ENCODE results near the gene PSORS1C2. TPM values are rescaled to one million over a fixed set of nuclear protein-coding genes. Genes with fewer than 3 reads are reported as not detected.

The PSORS1C2 gene
- total RNA-seq, 1 donor from 2014 or later, result not detected

GRCh38 chr6:31112478-31112877, 26.4 kb downstream of the PSORS1C2 start, which contains the start of gene C6orf15:
C6orf15 (minus strand) TSS chr6:31112575; CDS start chr6:31112555, 20 bp downstream.
- H3K9me3 Mint-ChIP-seq, result no peaks in the 10 kb centered on the region
- no peak for DNase-seq (ENCODE audit: low read depth, low spot score)
- no peaks in the 10 kb centered on the region for H3K36me3 Mint-ChIP-seq (ENCODE audit: low read depth)
- H3K27ac Mint-ChIP-seq (ENCODE audit: unreplicated experiment), result no peak within 1 kb of the TSS
- no peak within 1 kb of the TSS for H3K4me3 Mint-ChIP-seq
- H3K4me1 Mint-ChIP-seq, result peaks cover 8% of the 10 kb centered on the region
- peaks cover 31% of the 10 kb centered on the region for H3K27me3 Mint-ChIP-seq (ENCODE audit: low read depth)
- TF ChIP-seq CTCF (conservative IDR thresholded peaks at IDR 0.05), result no peak

GRCh38 chr6:31111712-31112111, 27.2 kb downstream of the PSORS1C2 start:
- H3K4me3 Mint-ChIP-seq, result no peak overlapping the region
- H3K4me1 Mint-ChIP-seq, result peaks cover 8% of the 10 kb centered on the region
- no peak for TF ChIP-seq CTCF (conservative IDR thresholded peaks at IDR 0.05)
- peaks cover 31% of the 10 kb centered on the region for H3K27me3 Mint-ChIP-seq (ENCODE audit: low read depth)
- H3K27ac Mint-ChIP-seq (ENCODE audit: unreplicated experiment), result no peak overlapping the region
- no peak for DNase-seq (ENCODE audit: low read depth, low spot score)
- H3K9me3 Mint-ChIP-seq, result no peaks in the 10 kb centered on the region
- no peaks in the 10 kb centered on the region for H3K36me3 Mint-ChIP-seq (ENCODE audit: low read depth)

- Mint-ChIP-seq H3K27ac (ENCODE audit: unreplicated experiment) (no peak overlapping the region), H3K4me3 (no peak overlapping the region), H3K4me1 (peaks cover 8% of the 10 kb centered on the region), H3K9me3 (no peaks in the 10 kb centered on the region), H3K27me3 (ENCODE audit: low read depth) (peaks cover 31% of the 10 kb centered on the region), H3K36me3 (ENCODE audit: low read depth) (no peaks in the 10 kb centered on the region)
- no peak for TF ChIP-seq CTCF (conservative IDR thresholded peaks at IDR 0.05)
- DNase-seq (ENCODE audit: low read depth, low spot score), result no peak
Measured at GRCh38 chr6:31110825-31111582, 27.9 kb downstream of the PSORS1C2 start.

- no peak overlapping the region for H3K4me3 Mint-ChIP-seq
- no peaks in the 10 kb centered on the region for H3K9me3 Mint-ChIP-seq
- H3K27ac Mint-ChIP-seq (ENCODE audit: unreplicated experiment), result no peak overlapping the region
- H3K36me3 Mint-ChIP-seq (ENCODE audit: low read depth), result no peaks in the 10 kb centered on the region
- H3K27me3 Mint-ChIP-seq (ENCODE audit: low read depth), result peaks cover 21% of the 10 kb centered on the region
- TF ChIP-seq CTCF (conservative IDR thresholded peaks at IDR 0.05), result no peak
- DNase-seq (ENCODE audit: low read depth, low spot score), result no peak
- H3K4me1 Mint-ChIP-seq, result no peaks in the 10 kb centered on the region
Measured at GRCh38 chr6:31107052-31107451, 31.8 kb downstream of the PSORS1C2 start.

- no peak for TF ChIP-seq CTCF (conservative IDR thresholded peaks at IDR 0.05)
- Mint-ChIP-seq H3K27me3 (ENCODE audit: low read depth) (no peaks in the 10 kb centered on the region), H3K9me3 (no peaks in the 10 kb centered on the region), H3K27ac (ENCODE audit: unreplicated experiment) (no peak overlapping the region), H3K36me3 (ENCODE audit: low read depth) (no peaks in the 10 kb centered on the region), H3K4me1 (no peaks in the 10 kb centered on the region), H3K4me3 (no peak overlapping the region)
- no peak for DNase-seq (ENCODE audit: low read depth, low spot score)
Measured at GRCh38 chr6:31103136-31103535, 35.7 kb downstream of the PSORS1C2 start.

Measured in neural crest cell (in vitro differentiated cells).